OCI-LY1 (cell line): Measurements from ENCODE around the gene GDF15.

ENCODE experiments used
- H2AFZ ChIP-seq: fragments of 200-600 bp; sonication (generic), shearing (Covaris generic); 2 replicates; pipeline ENCODE4 v1.6.0; 2014; ENCODE audit warnings: antibody characterized with exemption, mild to moderate bottlenecking, low read length
- H3F3A ChIP-seq: fragments of 200-600 bp; sonication (generic), shearing (Covaris generic); 2 replicates; pipeline ENCODE4 v1.6.0; 2014; ENCODE audit warnings: mild to moderate bottlenecking, antibody characterized with exemption, low read length, moderate library complexity; ENCODE audit not compliant: insufficient read depth
- H3K27ac ChIP-seq: fragments of 200-600 bp; sonication (generic); 2 replicates; pipeline ENCODE4 v1.5.1; 2014; ENCODE audit warnings: low read length, mixed run types, mild to moderate bottlenecking, low read depth; ENCODE audit not compliant: poor library complexity, severe bottlenecking
- H3K27me3 ChIP-seq: fragments of 200-600 bp; sonication (generic); 2 replicates; pipeline ENCODE4 v1.6.0; 2014; ENCODE audit warnings: antibody characterized with exemption, mild to moderate bottlenecking, low read length, moderate library complexity; ENCODE audit not compliant: insufficient read depth
- H3K36me3 ChIP-seq: fragments of 200-600 bp; sonication (generic); 2 replicates; pipeline ENCODE4 v1.6.1; 2014; ENCODE audit warnings: mild to moderate bottlenecking, antibody characterized with exemption, low read length, moderate library complexity, mixed read lengths; ENCODE audit not compliant: insufficient read depth
- H3K4me1 ChIP-seq: fragments of 200-600 bp; sonication (generic); 2 replicates; pipeline ENCODE4 v1.5.1; 2014; ENCODE audit warnings: mild to moderate bottlenecking, low read length, moderate library complexity; ENCODE audit not compliant: insufficient read depth, severe bottlenecking
- H3K4me2 ChIP-seq: fragments of 200-600 bp; sonication (generic), shearing (Covaris generic); 2 replicates; pipeline ENCODE4 v1.6.1; 2014; ENCODE audit warnings: low read length
- H3K4me3 ChIP-seq: fragments of 200-600 bp; sonication (generic); 2 replicates; pipeline ENCODE4 v1.5.1; 2014; ENCODE audit warnings: low read length, low read depth, mild to moderate bottlenecking, mixed read lengths; ENCODE audit not compliant: poor library complexity, severe bottlenecking
- H3K79me2 ChIP-seq: fragments of 200-600 bp; shearing (Covaris generic); 2 replicates; pipeline ENCODE4 v1.6.1; 2016; ENCODE audit warnings: mixed run types, low read length, mixed read lengths; ENCODE audit not compliant: insufficient read depth
- H3K9ac ChIP-seq: fragments of 200-600 bp; sonication (generic), shearing (Covaris generic); 2 replicates; pipeline ENCODE4 v1.6.1; 2014; ENCODE audit warnings: mild to moderate bottlenecking, low read length, mixed read lengths
- H3K9me2 ChIP-seq: fragments of 200-600 bp; sonication (generic), shearing (Covaris generic); 2 replicates; pipeline ENCODE4 v1.6.1; 2014; ENCODE audit warnings: low read depth, mild to moderate bottlenecking, low read length, mixed read lengths
- H3K9me3 ChIP-seq: fragments of 200-600 bp; shearing (Covaris generic); 2 replicates; pipeline ENCODE4 v1.6.1; 2014; ENCODE audit warnings: low read length, mixed read lengths
- H4K20me1 ChIP-seq: fragments of 200-600 bp; sonication (generic), shearing (Covaris generic); 2 replicates; pipeline ENCODE4 v1.6.0; 2016; ENCODE audit warnings: mild to moderate bottlenecking, low read length; ENCODE audit not compliant: insufficient read depth
- CTCF ChIP-seq: fragments of 200-600 bp; sonication (generic), shearing (Covaris generic); IDR thresholded peaks from 2 replicates; pipeline ENCODE4 v1.5.1; 2017; ENCODE audit warnings: mild to moderate bottlenecking, antibody characterized with exemption, low read length, moderate library complexity, mixed read lengths
- EZH2 ChIP-seq: fragments of 200-600 bp; sonication (generic), shearing (Covaris generic); IDR thresholded peaks from 2 replicates; pipeline ENCODE4 v1.8.0; 2017; ENCODE audit warnings: borderline replicate concordance, mixed run types, mild to moderate bottlenecking, antibody characterized with exemption, low read length, moderate library complexity, mixed read lengths

Gene GDF15

GRCh38 chr19:18426416-18426767 is 40.4 kb downstream of the GDF15 start:
- Histone ChIP-seq H3K9ac (no peak overlapping the region), H4K20me1 (no peaks in the 10 kb centered on the region), H3K4me2 (no peak overlapping the region), H3K36me3 (no peaks in the 10 kb centered on the region), H3K9me3 (no peaks in the 10 kb centered on the region), H3K4me3 (no peak overlapping the region), H3K27ac (no peak overlapping the region), H3F3A (no peaks in the 10 kb centered on the region), H3K79me2 (no peaks in the 10 kb centered on the region), H3K27me3 (no peaks in the 10 kb centered on the region; the same call in 1 of the 2 replicates), H3K9me2 (no peaks in the 10 kb centered on the region), H2AFZ (no peak overlapping the region), H3K4me1 (peaks cover 28% of the 10 kb centered on the region)
- no peak for TF ChIP-seq EZH2

DNA sequence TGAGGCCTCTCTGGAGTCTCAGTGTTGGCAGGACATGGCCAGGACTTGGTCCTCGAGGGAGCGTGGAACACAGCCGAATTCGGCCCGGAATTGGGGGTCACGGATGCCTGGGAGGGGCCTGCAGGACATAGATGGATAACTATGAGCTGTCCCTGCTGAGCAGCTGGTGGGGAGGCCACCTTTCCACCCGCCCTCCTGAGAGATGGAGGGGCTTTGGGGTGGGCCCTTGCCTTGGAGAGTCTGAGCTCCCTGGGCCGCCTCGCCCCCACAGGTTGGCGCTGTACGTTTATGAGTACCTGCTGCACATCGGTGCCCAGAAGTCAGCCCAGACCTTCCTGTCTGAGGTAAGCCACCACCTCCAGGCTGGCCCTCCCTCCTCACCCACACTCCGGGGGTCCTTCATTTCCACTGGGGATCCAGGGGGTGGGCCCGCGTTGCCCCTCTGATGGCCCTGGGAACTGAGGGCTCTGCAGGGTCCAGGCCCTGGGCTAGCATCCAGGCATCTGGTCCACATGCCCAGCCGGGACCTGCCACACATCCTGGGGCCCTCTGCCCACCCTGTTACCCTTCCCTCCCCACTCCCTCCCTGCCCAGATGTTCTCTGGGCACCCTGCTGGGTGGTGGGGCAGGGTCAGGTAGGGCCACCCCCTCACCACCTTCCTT is 41.3 kb downstream of the GDF15 start:
- TF ChIP-seq EZH2 (no peak), CTCF (no peak)
- no peak overlapping the region for H3K27ac ChIP-seq
- no peak overlapping the region for H3K4me2 ChIP-seq
- H3K9me2 ChIP-seq, result no peaks in the 10 kb centered on the region
- H3K36me3 ChIP-seq, result no peaks in the 10 kb centered on the region
- H3K4me3 ChIP-seq, result no peak overlapping the region
- H4K20me1 ChIP-seq, result no peaks in the 10 kb centered on the region
- H3K9ac ChIP-seq, result no peak overlapping the region
- no peaks in the 10 kb centered on the region; the same call in 1 of the 2 replicates for H3K27me3 ChIP-seq
- H2AFZ ChIP-seq, result no peak overlapping the region
- H3K79me2 ChIP-seq, result no peaks in the 10 kb centered on the region
- peaks cover 23% of the 10 kb centered on the region for H3K4me1 ChIP-seq
- H3K9me3 ChIP-seq, result no peaks in the 10 kb centered on the region
- H3F3A ChIP-seq, result no peaks in the 10 kb centered on the region

DNA sequence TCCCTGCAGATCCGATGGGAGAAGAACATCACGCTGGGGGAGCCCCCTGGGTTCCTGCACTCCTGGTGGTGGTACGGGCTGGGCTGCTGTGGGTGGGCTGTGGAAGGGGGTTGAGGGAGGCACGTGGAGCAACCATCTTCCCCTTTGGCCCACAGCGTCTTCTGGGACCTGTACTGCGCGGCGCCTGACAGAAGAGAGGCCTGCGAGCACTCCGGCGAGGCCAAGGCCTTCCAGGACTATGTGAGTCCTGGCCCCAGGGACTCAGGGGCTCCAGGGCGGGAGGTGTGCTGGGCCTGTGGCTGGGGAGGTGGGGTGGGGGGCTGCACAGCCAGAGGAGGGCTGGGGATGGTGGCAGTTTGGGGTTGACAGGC is 41.8 kb downstream of the GDF15 start:
- H3K9me2 ChIP-seq, result no peaks in the 10 kb centered on the region
- no peak overlapping the region for H3K27ac ChIP-seq
- H3K36me3 ChIP-seq, result no peaks in the 10 kb centered on the region
- no peaks in the 10 kb centered on the region; the same call in 1 of the 2 replicates for H3K27me3 ChIP-seq
- H3K9ac ChIP-seq, result no peak overlapping the region
- H3K4me1 ChIP-seq, result peaks cover 21% of the 10 kb centered on the region
- H3F3A ChIP-seq, result no peaks in the 10 kb centered on the region
- no peaks in the 10 kb centered on the region for H4K20me1 ChIP-seq
- no peak overlapping the region for H2AFZ ChIP-seq
- no peaks in the 10 kb centered on the region for H3K79me2 ChIP-seq
- H3K9me3 ChIP-seq, result no peaks in the 10 kb centered on the region
- no peak overlapping the region for H3K4me2 ChIP-seq
- TF ChIP-seq EZH2 (no peak), CTCF (no peak)
- H3K4me3 ChIP-seq, result no peak overlapping the region
